Natural killer cell treated with Interleukin-12 subunit alpha and Interleukin-12 subunit beta and Interleukin-15 and Interleukin-18, amount 100 ng/mL, for 72 hours (primary cell): ENCODE measurements around the gene ACSL4. TPM values are rescaled to one million over a fixed set of nuclear protein-coding genes. Genes with fewer than 3 reads are reported as not detected.

Experiments used
- total RNA-seq, 2 donors: library from RNA; stranded (reverse); gene quantifications; one replicate each; pipeline ENCODE4 v1.2.3, GENCODE V29; 2022

Gene ACSL4
- total RNA-seq, 2 donors from 2014 or later: 60.2 to 79.4 TPM

Other genes starting within 250 kb of the ACSL4 start
- gene NXT2, start 196.4 kb downstream of the ACSL4 start, total RNA-seq: 10 to 100 TPM in 1 of 2 donors, 1 to 10 TPM in 1; 7.0 to 11.1 TPM
- 1 to 10 TPM in 1 of 2 donors, under 1 TPM in 1; 0.83 to 1.1 TPM for gene KCNE5, start 108.1 kb downstream of the ACSL4 start, total RNA-seq